Activated T-helper 1 cell treated with anti-CD3 and anti-CD28 coated beads, Interleukin-2, amount 50 U/mL, for 16 hours (primary cell): ENCODE measurements around the gene ADM5.

Experiments used
- DNase-seq, 2 donors: peaks; one replicate each; pipeline ENCODE4 v3.0.0-alpha.2; 2020; ENCODE audit warnings: low read depth in 1 of 2, low spot score in 1 of 2

ADM5 gene

GRCh38 chr19:49679771-49680413 lies 9.5 kb upstream of the ADM5 start:
- no peak for DNase-seq

GRCh38 chr19:49680421-49681351 lies 8.7 kb upstream of the ADM5 start:
- peak; percentile 92 to 95 for DNase-seq

- DNase-seq: no peak
These were observed 7.6 kb upstream of the ADM5 start for GRCh38 chr19:49681830-49682229.

GRCh38 chr19:49682274-49682673 lies 7.1 kb upstream of the ADM5 start:
- DNase-seq: no peak

GRCh38 chr19:49683814-49684250 lies 5.6 kb upstream of the ADM5 start:
- no peak for DNase-seq

- DNase-seq: no peak
These were observed 5.0 kb upstream of the ADM5 start for GRCh38 chr19:49684251-49684982.

GRCh38 chr19:49684983-49685553 lies 4.3 kb upstream of the ADM5 start:
- no peak for DNase-seq

- no peak for DNase-seq
These were observed 3.5 kb upstream of the ADM5 start for GRCh38 chr19:49685845-49686332.

- DNase-seq: no peak
These were observed 2.8 kb upstream of the ADM5 start for GRCh38 chr19:49686503-49687088.

GRCh38 chr19:49687150-49687549 lies 2.2 kb upstream of the ADM5 start:
- DNase-seq: no peak

GRCh38 chr19:49687566-49688316 lies 1.7 kb upstream of the ADM5 start:
- DNase-seq: no peak

GRCh38 chr19:49688531-49689132 lies 762 bp upstream of the ADM5 start:
- no peak for DNase-seq

- DNase-seq: no peak
These were observed 773 bp downstream of the ADM5 start for GRCh38 chr19:49690079-49690655.

- no peak for DNase-seq
These were observed 1.4 kb downstream of the ADM5 start, which contains the start of gene CPT1C for GRCh38 chr19:49690656-49691242. CPT1C (plus strand) TSS chr19:49691116; CDS start chr19:49692253, 1,137 bp downstream.

- no peak for DNase-seq
These were observed 2.1 kb downstream of the ADM5 start for GRCh38 chr19:49691243-49692146.

GRCh38 chr19:49692147-49692506 lies 2.7 kb downstream of the ADM5 start:
- DNase-seq: no peak

GRCh38 chr19:49696115-49696514 lies 6.7 kb downstream of the ADM5 start:
- DNase-seq: no peak

- no peak for DNase-seq
These were observed 7.5 kb downstream of the ADM5 start for GRCh38 chr19:49696865-49697264.
